H9 (cell line): ENCODE data around the gene LFNG. TPM values are rescaled to one million over a fixed set of nuclear protein-coding genes. Genes with fewer than 3 reads are reported as not detected.

Source experiments
- DNase-seq: peaks from one replicate; pipeline ENCODE4 v3.0.0-alpha.2; 2017
- H2AFZ ChIP-seq: one replicate; pipeline ENCODE4 v1.6.1; 2013; ENCODE audit warnings: mild to moderate bottlenecking, low read length, control low read depth, moderate library complexity
- H2AK5ac ChIP-seq: 2 replicates; pipeline ENCODE4 v1.6.1; 2013; ENCODE audit warnings: low read length, control low read depth, mixed read lengths; ENCODE audit not compliant: insufficient read length
- H2BK120ac ChIP-seq: one replicate; pipeline ENCODE4 v1.6.1; 2013; ENCODE audit warnings: low read depth, mild to moderate bottlenecking, low read length, control low read depth, inconsistent platforms; ENCODE audit not compliant: poor library complexity, severe bottlenecking
- H2BK12ac ChIP-seq: 2 replicates; pipeline ENCODE4 v1.6.1; 2013; ENCODE audit warnings: low read length, control low read depth, mixed read lengths, low read depth; ENCODE audit not compliant: insufficient read length
- H2BK15ac ChIP-seq: 2 replicates; pipeline ENCODE4 v1.6.1; 2013; ENCODE audit warnings: low read depth, low read length, control low read depth
- H2BK20ac ChIP-seq: one replicate; pipeline ENCODE4 v1.6.1; 2013; ENCODE audit warnings: low read depth, mild to moderate bottlenecking, low read length, control low read depth, inconsistent platforms; ENCODE audit not compliant: poor library complexity, severe bottlenecking
- H2BK5ac ChIP-seq: 2 replicates; pipeline ENCODE4 v1.6.1; 2013; ENCODE audit warnings: low read length, control low read depth, mixed read lengths; ENCODE audit not compliant: insufficient read length
- H3K14ac ChIP-seq: 2 replicates; pipeline ENCODE4 v1.6.1; 2013; ENCODE audit warnings: low read length, control low read depth; ENCODE audit not compliant: insufficient read depth
- H3K18ac ChIP-seq: 2 replicates; pipeline ENCODE4 v1.6.1; 2013; ENCODE audit warnings: low read depth, mild to moderate bottlenecking, mixed read lengths, low read length, control low read depth; ENCODE audit not compliant: insufficient read length
- H3K23ac ChIP-seq: 2 replicates; pipeline ENCODE4 v1.6.1; 2013; ENCODE audit warnings: low read length, control low read depth, mixed read lengths, low read depth; ENCODE audit not compliant: insufficient read length
- H3K23me2 ChIP-seq: 2 replicates; pipeline ENCODE4 v1.6.1; 2013; ENCODE audit warnings: low read depth, mild to moderate bottlenecking, mixed read lengths, low read length, control low read depth; ENCODE audit not compliant: insufficient read length, poor library complexity, severe bottlenecking
- H3K27ac ChIP-seq: 2 replicates; pipeline ENCODE4 v1.5.1; 2013; ENCODE audit warnings: low read length, control low read depth, mixed read lengths, low read depth; ENCODE audit not compliant: insufficient read length
- H3K27me3 ChIP-seq: 2 replicates; pipeline ENCODE4 v1.6.1; 2013; ENCODE audit warnings: low read length, control low read depth, inconsistent platforms; ENCODE audit not compliant: insufficient read depth
- H3K4ac ChIP-seq: 2 replicates; pipeline ENCODE4 v1.6.1; 2013; ENCODE audit warnings: low read depth, mild to moderate bottlenecking, control low read depth, inconsistent platforms, low read length, moderate library complexity
- H3K4me1 ChIP-seq: 2 replicates; pipeline ENCODE4 v1.6.1; 2013; ENCODE audit warnings: low read length, control low read depth, inconsistent platforms; ENCODE audit not compliant: insufficient read depth
- H3K4me2 ChIP-seq: 2 replicates; pipeline ENCODE4 v1.6.1; 2013; ENCODE audit warnings: low read length, control low read depth, mixed read lengths; ENCODE audit not compliant: insufficient read length, insufficient read depth
- H3K56ac ChIP-seq: 2 replicates; pipeline ENCODE4 v1.6.1; 2013; ENCODE audit warnings: low read depth, mild to moderate bottlenecking, mixed read lengths, low read length, control low read depth; ENCODE audit not compliant: insufficient read length
- H3K79me1 ChIP-seq: 2 replicates; pipeline ENCODE4 v1.6.1; 2013; ENCODE audit warnings: low read depth, mild to moderate bottlenecking, moderate library complexity, low read length, control low read depth, inconsistent platforms; ENCODE audit not compliant: insufficient read depth, poor library complexity, severe bottlenecking
- H3K79me2 ChIP-seq: 2 replicates; pipeline ENCODE4 v1.6.1; 2013; ENCODE audit warnings: low read length, control low read depth, inconsistent platforms; ENCODE audit not compliant: insufficient read depth
- H3K9ac ChIP-seq: 2 replicates; pipeline ENCODE4 v1.6.1; 2013; ENCODE audit warnings: low read length, control low read depth, mixed read lengths; ENCODE audit not compliant: insufficient read length; ENCODE audit errors: extremely low read depth
- H3K9me3 ChIP-seq: one replicate; pipeline ENCODE4 v1.6.1; 2013; ENCODE audit warnings: low read depth, low read length, inconsistent platforms; ENCODE audit not compliant: control insufficient read depth
- H3T11ph ChIP-seq: one replicate; pipeline ENCODE4 v1.6.1; 2013; ENCODE audit warnings: mild to moderate bottlenecking, low read length, control low read depth, inconsistent platforms
- H4K20me1 ChIP-seq: one replicate; pipeline ENCODE4 v1.6.1; 2013; ENCODE audit not compliant: control insufficient read depth, insufficient read length, insufficient read depth
- H4K5ac ChIP-seq: 2 replicates; pipeline ENCODE4 v1.6.1; 2013; ENCODE audit warnings: low read depth, mild to moderate bottlenecking, mixed read lengths, low read length, control low read depth; ENCODE audit not compliant: insufficient read length
- H4K8ac ChIP-seq: replicated peaks from 2 replicates; pipeline ENCODE4 v1.6.1; 2013; ENCODE audit warnings: low read length, control low read depth, mixed read lengths, low read depth; ENCODE audit not compliant: insufficient read length
- H4K91ac ChIP-seq: 2 replicates; pipeline ENCODE4 v1.6.1; 2013; ENCODE audit warnings: low read depth, mild to moderate bottlenecking, moderate library complexity, mixed read lengths, low read length, control low read depth; ENCODE audit not compliant: insufficient read length
- H3K27ac Mint-ChIP-seq, 3 experiments: 2 replicates in 2 of 3; 3 replicates in 1 of 3; pipeline ENCODE4 v1.8.0; 2020 to 2021; ENCODE audit warnings: mixed read lengths in 3 of 3, mild to moderate bottlenecking in 1 of 3, moderate library complexity in 1 of 3
- H3K27me3 Mint-ChIP-seq: 2 replicates; pipeline ENCODE4 v1.8.0; 2021; ENCODE audit warnings: low read depth, mild to moderate bottlenecking, moderate library complexity, mixed read lengths
- H3K36me3 Mint-ChIP-seq, 3 experiments: 2 replicates in 2 of 3; 3 replicates in 1 of 3; pipeline ENCODE4 v1.8.0; 2020 to 2021; ENCODE audit warnings: low read depth in 3 of 3, mixed read lengths in 3 of 3; ENCODE audit not compliant: insufficient read depth in 1 of 3
- H3K4me1 Mint-ChIP-seq, 2 experiments: 2 replicates each; pipeline ENCODE4 v1.8.0; 2020; ENCODE audit warnings: mixed read lengths in 2 of 2
- H3K4me3 Mint-ChIP-seq, 2 experiments: 2 replicates in 1 of 2; 3 replicates in 1 of 2; pipeline ENCODE4 v1.8.0; 2020 to 2021; ENCODE audit warnings: mild to moderate bottlenecking in 2 of 2, mixed read lengths in 2 of 2, moderate library complexity in 1 of 2
- H3K9me3 Mint-ChIP-seq, 2 experiments: 2 replicates in 1 of 2; 3 replicates in 1 of 2; pipeline ENCODE4 v1.8.0; 2020; ENCODE audit warnings: mild to moderate bottlenecking in 2 of 2, mixed read lengths in 2 of 2, moderate library complexity in 1 of 2
- CTCF ChIP-seq: fragments of 200-600 bp; sonication (generic); conservative IDR thresholded peaks from 3 replicates; pipeline ENCODE4 v1.8.0; 2021; ENCODE audit warnings: antibody characterized with exemption, mild to moderate bottlenecking
- WGBS: extraction: QIAGEN DNeasy Blood & Tissue Kit; methylation state at CpG from one replicate; pipeline ENCODE4 v1.1.7; 2013; ENCODE audit warnings: missing lambda C conversion rate, low lambda C conversion rate, mixed read lengths; ENCODE audit not compliant: insufficient read length; ENCODE audit errors: extremely low coverage; 5-methylcytosine and 5-hydroxymethylcytosine counted together
- total RNA-seq: library from RNA; stranded (reverse); gene quantifications from 2 replicates; pipeline ENCODE4 v1.2.1, GENCODE V29; 2021

Gene LFNG
- total RNA-seq, 1 experiment from 2014 or later, result 52.9 TPM

- H2BK12ac ChIP-seq, result no peak overlapping the region
- H3K4ac ChIP-seq, result no peak overlapping the region
- H2BK15ac ChIP-seq, result no peak overlapping the region
- no peak overlapping the region for H2BK5ac ChIP-seq
- no peak overlapping the region for H3K23ac ChIP-seq
- no peak overlapping the region for H3T11ph ChIP-seq
- H2BK120ac ChIP-seq, result no peak overlapping the region
- no peaks in the 10 kb centered on the region for H4K20me1 ChIP-seq
- H3K23me2 ChIP-seq, result no peaks in the 10 kb centered on the region
- Mint-ChIP-seq H3K27ac (no peak overlapping the region; a peak in 2 of 7 replicates), H3K4me3 (no peak overlapping the region), H3K9me3 (peaks cover 4 to 6% of the 10 kb centered on the region in 2 experiments; a peak in 4 of 5 replicates), H3K4me1 (peaks cover 2 to 9% of the 10 kb centered on the region in 2 experiments; a peak in 2 of 4 replicates), H3K36me3 (no peaks in the 10 kb centered on the region), H3K27me3 (peaks cover 10% of the 10 kb centered on the region)
- no peak overlapping the region for H4K8ac ChIP-seq
- TF ChIP-seq CTCF, result no peak
- no peak overlapping the region for H2BK20ac ChIP-seq
- no peak overlapping the region for H3K14ac ChIP-seq
- no peak overlapping the region for H2AFZ ChIP-seq
- no CpG with 5 or more reads among the region's 12 CpGs for WGBS
- H3K9ac ChIP-seq, result no peak overlapping the region
- no peak overlapping the region for H4K5ac ChIP-seq
- no peaks in the 10 kb centered on the region for H3K27me3 ChIP-seq
- H3K9me3 ChIP-seq, result no peaks in the 10 kb centered on the region
- no peak overlapping the region for H3K56ac ChIP-seq
- DNase-seq, result no peak
- H2AK5ac ChIP-seq, result no peak overlapping the region
- no peak overlapping the region for H3K27ac ChIP-seq
- H3K18ac ChIP-seq, result no peak overlapping the region
- no peaks in the 10 kb centered on the region for H3K79me2 ChIP-seq
- H3K4me1 ChIP-seq, result no peaks in the 10 kb centered on the region
- H4K91ac ChIP-seq, result no peak overlapping the region
- no peaks in the 10 kb centered on the region for H3K79me1 ChIP-seq
- no peak overlapping the region for H3K4me2 ChIP-seq
Observed at GRCh38 chr7:2484868-2485267, 34.7 kb upstream of the LFNG start.
